ENCODE results near the gene WDR59. TPM values are rescaled to one million over a fixed set of nuclear protein-coding genes. Genes with fewer than 3 reads are reported as not detected.

Gene WDR59
- total RNA-seq, 1 donor from 2014 or later, result 16.3 TPM

DNA sequence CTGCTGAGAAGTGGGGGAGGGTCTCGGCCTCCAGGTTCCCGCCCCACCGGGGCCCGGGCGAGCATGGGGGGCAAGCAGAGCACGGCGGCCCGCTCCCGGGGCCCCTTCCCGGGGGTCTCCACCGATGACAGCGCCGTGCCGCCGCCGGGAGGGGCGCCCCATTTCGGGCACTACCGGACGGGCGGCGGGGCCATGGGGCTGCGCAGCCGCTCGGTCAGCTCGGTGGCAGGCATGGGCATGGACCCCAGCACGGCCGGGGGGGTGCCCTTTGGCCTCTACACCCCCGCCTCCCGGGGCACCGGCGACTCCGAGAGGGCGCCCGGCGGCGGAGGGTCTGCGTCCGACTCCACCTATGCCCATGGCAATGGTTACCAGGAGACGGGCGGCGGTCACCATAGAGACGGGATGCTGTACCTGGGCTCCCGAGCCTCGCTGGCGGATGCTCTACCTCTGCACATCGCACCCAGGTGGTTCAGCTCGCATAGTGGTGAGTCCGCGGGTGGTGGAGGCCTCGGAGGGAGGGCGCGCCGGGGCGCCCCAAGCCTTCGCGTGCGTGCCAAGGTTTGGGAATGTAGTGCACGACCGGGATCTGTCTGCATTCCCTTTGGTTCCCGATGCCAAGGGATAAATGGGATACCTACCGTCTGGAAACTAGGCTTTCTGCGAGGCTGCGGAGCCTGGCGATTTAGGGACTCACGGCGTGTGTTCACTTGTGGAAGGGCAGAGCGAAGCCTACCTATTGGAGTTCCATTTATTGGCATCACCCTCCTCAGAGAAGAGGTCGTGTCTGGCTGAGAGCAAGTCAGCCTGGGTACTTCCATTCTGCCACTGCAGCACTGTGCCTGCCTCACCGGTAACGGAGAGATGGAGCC lies 14.9 kb upstream of the WDR59 start:
- TF ChIP-seq, protein P1, sequence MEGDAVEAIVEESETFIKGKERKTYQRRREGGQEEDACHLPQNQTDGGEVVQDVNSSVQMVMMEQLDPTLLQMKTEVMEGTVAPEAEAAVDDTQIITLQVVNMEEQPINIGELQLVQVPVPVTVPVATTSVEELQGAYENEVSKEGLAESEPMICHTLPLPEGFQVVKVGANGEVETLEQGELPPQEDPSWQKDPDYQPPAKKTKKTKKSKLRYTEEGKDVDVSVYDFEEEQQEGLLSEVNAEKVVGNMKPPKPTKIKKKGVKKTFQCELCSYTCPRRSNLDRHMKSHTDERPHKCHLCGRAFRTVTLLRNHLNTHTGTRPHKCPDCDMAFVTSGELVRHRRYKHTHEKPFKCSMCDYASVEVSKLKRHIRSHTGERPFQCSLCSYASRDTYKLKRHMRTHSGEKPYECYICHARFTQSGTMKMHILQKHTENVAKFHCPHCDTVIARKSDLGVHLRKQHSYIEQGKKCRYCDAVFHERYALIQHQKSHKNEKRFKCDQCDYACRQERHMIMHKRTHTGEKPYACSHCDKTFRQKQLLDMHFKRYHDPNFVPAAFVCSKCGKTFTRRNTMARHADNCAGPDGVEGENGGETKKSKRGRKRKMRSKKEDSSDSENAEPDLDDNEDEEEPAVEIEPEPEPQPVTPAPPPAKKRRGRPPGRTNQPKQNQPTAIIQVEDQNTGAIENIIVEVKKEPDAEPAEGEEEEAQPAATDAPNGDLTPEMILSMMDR (conservative IDR thresholded peaks at IDR 0.05; ENCODE audit: low read depth, low read length), result no peak
- H3K4me3 ChIP-seq (ENCODE audit: low read depth, low read length), result peak overlapping the region; percentile 76
- DNase-seq (ENCODE audit: low read depth), result no peak

DNA sequence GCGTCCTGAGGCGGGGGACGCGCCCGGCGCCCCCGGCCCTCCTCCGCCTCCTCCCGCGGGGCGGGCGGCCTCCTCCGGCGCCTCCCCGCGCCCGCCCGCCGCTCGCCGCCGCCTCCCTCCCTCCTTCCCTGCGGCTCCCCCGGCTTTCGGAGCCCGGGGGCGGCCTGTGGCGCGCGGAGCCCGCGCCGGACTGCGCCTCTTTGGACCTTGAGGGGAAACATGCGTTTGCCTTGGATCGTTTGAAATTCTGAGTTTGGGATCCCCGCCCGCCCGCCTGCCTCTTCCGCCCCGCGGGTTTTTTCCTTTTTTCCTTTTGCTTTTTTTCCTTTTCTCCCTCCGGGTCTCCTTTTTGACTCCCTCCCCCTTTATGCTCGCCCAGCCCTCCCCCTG lies 14.3 kb upstream of the WDR59 start:
- DNase-seq (ENCODE audit: low read depth), result no peak
- peak overlapping the region; percentile 76 for H3K4me3 ChIP-seq (ENCODE audit: low read depth, low read length)
- TF ChIP-seq, protein P1 (conservative IDR thresholded peaks at IDR 0.05; ENCODE audit: low read depth, low read length), result no peak

DNA sequence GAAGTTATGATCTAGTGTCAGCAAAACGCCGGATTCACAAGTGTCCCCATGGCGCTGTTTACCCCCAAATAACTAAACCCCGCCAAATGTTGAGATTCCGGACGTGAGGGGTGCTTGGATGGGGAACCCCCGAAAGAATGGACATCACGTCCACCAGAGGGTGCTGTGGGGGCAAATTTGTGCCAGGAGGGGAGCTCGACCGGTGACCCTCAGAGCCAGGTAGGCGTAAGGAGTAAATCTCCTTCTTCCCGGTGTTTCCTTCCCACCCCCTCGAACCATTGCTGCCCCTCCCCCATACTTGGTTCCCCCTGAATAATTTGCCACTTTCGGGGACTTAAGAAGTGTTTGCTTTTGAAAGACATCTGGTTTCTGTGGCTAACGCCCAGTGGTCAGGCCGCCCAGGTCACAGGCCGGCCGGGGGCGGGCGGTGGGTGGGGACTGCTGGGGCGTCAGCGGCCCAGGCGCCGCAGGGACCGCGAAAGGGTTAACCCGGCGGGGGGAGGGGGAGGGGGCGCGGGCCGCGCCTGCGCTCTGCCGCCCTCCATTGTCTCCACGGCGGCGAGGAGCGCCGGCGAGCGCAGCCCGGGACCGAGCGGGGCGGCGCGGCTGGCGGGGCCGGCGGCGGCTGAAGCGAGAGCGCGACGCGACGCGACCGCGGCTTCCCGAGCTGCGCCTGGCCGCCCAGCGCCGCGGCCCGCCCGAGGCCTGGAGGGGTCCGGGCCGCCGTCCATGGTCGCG lies 13.7 kb upstream of the WDR59 start, which contains the start of gene ZNRF1:
Gene ZNRF1, plus strand, starts transcription at position 544 of the 738 bp plus-strand sequence. CDS start 648 bp downstream, outside the sequence.
- no peak for DNase-seq (ENCODE audit: low read depth)
- peak within 1 kb of the TSS; percentile 76 for H3K4me3 ChIP-seq (ENCODE audit: low read depth, low read length)
- TF ChIP-seq, protein P1 (conservative IDR thresholded peaks at IDR 0.05; ENCODE audit: low read depth, low read length), result peak; percentile 82

DNA sequence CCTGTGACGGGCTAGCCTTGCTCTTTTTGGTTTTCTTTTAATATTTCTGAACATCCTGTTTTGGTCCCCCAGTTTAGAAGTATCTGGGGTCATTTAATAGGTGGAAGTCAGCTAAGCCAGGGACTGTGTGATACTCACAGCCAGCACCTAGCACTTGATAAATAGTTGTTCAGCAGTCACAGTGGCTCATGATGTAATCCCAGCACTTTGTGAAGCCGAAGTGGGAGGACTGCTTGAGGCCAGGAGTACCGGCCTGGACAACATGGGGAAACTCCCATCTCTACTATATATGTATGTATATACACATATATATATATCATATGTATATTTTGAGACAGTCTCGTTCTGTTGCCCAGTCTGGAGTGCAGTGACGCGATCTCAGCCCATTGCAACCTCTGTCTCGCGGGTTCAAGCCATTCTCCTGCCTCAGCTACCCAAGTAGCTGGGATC lies 12.1 kb upstream of the WDR59 start:
- no peak for DNase-seq (ENCODE audit: low read depth)
- no peak overlapping the region for H3K4me3 ChIP-seq (ENCODE audit: low read depth, low read length)
- TF ChIP-seq, protein P1 (conservative IDR thresholded peaks at IDR 0.05; ENCODE audit: low read depth, low read length), result no peak

DNA sequence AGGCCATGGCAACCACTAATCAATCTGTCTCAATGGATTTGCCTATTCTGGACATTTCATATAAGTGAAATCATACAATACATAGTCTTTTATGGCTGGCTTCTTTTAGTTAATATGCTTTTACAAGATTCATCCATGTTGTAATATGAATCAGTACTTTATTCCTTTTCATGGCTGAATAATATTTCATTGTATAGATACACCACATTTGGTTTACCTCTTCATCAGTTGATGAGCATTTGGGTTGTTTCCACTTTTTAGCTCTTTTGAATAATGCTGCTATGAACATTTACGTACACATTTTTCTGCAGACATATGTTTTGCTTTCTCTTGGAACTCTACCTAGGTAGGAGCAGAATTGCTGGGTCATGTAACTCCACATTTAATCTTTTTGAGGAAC lies 11.1 kb upstream of the WDR59 start:
- no peak for DNase-seq (ENCODE audit: low read depth)
- TF ChIP-seq, protein P1 (conservative IDR thresholded peaks at IDR 0.05; ENCODE audit: low read depth, low read length), result no peak
- H3K4me3 ChIP-seq (ENCODE audit: low read depth, low read length), result no peak overlapping the region

DNA sequence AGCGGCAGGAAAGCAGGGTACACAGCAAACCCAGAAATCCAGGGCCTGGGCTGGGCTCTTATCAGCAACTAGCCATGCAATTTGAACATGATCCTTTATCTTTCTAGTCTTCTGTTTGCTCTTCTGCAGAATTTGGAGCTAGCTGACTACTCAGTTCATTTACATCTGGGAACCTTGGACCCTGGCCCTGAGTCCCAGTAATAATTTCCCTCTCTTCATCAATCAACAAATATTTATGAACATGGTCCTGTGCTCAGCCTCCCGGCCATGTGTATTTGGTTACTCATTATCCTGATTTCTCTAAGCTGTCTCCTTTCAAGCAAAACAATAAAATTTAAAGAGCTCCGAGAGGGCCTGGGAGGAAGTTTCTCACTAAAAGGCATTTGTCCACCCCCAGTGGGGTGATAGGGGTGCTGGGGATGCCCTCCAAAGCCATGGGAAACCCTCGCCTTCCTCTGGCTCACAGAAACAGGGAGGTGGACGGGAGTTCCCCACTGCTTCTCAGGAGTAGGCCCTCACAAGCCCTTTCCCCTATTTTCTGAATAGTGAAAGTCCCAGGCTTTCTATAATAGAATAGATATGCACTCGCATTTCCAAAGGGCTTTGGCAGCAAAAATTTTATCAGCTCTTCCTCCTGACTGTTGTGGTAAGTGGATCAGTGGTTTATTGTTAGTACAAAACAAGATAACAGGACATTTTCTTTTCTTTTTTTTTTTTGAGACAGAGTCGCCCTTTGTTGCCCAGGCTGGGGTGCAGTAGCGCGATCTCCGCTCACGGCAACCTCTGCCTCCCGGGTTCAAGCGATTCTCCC lies 6.9 kb upstream of the WDR59 start:
- TF ChIP-seq, protein P1 (conservative IDR thresholded peaks at IDR 0.05; ENCODE audit: low read depth, low read length), result no peak
- DNase-seq (ENCODE audit: low read depth), result no peak
- peak overlapping the region; percentile 16 for H3K4me3 ChIP-seq (ENCODE audit: low read depth, low read length)
